GM21529 (cell line): ENCODE data around the gene FBXO2.

Experiments used
- ATAC-seq: cut with Tn5 transposase; IDR thresholded peaks from one replicate; pipeline ENCODE4 v1.9.1; 2021; ENCODE audit not compliant: unreplicated experiment

FBXO2 gene

DNA sequence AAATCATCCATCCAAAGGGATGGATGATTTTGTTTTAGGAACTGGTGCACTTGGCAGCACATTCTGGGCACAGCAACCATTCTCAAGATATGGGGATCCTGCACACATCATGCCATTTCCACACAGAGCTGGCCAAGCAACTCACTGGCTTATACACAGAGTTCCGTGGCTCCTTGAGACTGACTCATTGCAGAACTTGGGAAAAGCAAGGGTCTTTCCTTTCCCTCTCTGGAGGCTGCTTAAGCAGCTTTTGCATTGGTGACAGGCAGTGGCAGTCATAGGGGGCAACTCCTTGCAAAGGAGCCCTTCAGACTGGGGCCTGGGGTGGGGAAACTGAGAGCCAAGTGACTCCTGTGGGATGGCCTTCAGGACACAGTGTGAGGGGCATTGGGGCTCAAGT lies 28.6 kb upstream of the FBXO2 start:
- no peak for ATAC-seq

DNA sequence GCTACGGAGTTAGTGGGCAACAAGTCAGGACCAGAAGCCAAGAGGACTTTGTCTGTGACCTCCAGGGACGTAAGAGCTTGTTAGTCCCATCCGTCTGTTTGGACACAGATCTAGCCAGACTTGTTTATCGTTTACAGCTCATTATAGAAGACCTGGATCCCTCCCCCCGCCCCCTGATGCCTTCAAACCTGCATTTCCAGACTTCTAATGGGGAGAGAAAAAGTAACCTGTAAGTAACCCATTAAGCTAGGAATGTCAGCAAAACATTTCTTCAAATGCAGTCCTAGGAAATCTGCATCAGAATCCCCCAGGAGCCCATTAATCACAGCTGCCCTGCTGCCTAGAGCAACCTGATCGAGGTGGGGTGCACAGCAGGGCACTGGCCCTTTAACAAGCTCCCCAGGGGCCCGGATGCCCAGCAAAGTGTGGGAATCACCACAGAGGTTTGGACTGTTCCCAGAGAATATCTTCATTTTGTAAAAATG lies 28.1 kb upstream of the FBXO2 start:
- no peak for ATAC-seq

DNA sequence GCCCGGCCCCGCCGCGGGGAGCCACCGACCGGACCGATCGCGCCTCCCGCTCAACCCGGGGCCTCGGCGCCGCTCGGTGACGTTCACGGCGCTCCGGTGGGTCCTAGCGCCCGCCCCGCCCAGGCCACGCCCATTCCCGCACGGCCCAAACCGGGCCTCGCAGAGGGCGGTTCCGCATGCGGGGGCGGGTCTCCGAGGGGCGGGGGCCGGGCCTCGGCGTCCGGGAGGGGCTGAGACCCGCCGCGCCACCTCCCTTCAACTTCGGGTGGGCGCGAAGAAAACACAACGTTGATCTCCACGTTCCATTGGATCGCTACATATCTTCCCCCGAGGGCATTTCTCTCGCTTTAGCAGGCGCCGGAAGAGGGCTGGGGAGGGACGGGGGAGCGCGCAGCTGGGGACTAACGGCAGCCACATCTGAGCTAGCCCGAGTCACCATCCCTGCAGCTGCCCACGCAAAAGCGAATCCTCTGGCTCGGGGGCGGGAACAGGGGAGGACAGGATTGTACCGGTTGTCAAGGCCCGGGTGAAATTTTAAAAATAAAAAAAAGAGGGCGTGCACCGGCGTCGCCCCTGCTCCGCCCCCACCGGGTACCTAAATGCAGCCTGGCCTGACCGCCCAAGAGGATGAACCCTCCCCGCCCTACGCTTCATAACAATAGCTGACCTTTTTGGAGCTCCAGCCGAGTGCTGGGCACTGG lies 27.0 kb upstream of the FBXO2 start, which contains the start of gene MAD2L2:
Gene MAD2L2 (minus strand): TSS at position 78 of the 701 bp plus-strand sequence. CDS start 547 bp downstream, outside the sequence.
- peak; percentile 79 for ATAC-seq

DNA sequence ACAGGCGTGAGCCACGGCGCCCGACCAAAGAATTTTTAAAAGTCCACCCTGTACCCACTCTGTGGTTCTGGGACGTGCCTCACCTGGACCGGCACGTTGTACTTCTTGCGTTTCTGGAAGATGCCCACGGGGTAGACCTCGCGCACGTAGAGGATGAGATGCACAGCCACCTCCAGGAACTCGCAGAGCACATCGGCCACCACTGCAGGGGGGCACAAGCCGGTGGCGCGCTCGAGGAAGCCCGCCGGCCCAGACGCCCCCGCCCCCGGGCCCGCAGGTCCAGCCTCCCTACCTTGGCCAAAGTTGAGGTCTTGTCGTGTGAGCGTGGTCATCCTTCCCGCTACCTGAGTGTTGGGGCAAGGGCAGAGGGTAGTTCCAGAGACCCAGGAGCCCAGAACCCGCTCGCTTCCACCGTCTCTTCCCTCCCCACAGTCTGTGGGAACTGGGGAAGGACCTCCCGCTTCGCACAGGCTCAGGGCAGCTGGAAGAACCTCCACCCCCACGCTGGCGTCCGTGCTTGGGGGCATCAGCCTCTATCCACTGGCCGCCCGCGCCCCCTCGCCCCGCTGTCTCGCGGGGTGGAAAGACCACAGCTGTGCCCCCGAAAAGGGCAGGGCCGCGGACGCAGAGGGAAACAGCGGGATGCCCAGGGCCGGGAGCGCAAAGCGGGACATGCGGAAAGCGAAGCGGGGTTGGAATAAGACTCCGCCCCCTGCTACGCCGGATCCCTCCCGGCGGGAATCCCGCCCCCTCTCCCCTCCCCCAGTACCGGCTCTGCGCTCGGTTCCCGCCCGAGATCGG lies 26.2 kb upstream of the FBXO2 start:
- ATAC-seq, result peak; percentile 16

DNA sequence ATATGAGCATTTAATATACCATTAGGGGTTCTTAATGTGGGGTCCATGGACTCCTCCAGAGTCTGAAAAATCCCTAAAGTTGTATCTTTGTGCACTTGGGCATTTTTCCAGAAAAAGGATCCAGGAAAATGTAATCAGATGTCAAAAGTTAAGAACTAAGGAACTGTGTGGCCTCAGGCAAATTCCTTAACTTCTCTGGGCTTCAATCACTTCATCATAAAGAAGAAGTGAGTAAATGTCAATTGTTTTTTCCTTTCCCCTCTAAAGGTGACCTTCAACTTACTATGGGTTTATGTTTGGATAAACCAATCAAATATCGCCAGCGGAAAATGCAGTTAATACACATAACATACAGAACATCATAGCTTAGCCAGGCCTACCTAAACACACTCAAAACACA lies 24.2 kb upstream of the FBXO2 start:
- ATAC-seq, result no peak

DNA sequence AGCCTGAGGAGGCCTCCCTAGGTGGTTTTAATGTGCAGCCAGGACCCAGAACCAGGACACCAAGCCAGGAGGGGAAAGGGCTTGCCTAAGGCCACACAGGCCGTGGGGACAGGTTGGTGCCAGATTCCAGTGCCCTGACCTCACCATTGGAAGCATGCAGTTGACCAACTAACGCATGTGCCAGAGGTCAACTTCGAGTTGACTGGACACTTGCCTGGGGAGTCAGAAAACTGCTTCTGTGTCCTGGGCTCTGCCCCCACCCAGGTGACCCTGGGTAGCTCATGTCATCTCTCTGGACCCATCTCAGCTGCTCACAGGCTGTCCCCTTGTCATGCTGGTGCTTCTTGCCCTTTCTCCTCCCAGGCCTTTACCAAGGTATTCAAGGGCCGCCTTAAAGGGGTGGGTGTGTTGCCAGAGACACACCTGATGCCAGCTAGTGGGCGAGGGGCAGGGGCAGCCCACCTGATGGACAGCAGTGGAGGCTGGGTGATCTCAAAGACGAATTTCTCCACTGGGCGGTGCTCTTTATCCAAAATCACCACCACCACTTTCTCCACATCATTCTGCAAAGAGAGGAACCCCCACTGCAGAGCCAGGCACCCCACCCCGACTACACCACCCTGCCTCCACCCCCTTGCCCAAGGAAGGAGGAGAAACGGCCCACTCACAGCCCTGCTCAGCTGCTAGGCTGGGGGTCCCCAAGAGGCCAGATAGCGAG lies 22.3 kb upstream of the FBXO2 start:
- no peak for ATAC-seq

DNA sequence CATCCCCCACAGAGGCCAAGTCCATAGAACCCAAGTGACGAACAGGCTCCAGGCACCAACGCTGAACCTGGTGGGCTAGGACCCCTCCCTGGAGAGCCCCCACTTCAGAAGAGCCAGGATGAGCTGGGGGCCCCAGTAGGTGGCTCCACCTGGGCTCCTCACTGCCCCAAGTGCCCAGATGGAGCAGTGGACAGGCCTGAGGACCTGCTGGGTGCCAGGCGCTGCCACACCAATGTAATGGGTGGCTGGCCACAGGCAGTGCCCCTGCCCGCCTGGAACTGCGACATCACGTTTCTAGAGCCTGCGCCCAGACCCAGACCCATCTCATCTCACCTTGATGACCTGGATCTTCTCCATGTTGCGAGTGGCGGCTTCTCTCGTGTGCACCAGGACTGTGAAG lies 21.1 kb upstream of the FBXO2 start:
- ATAC-seq, result no peak

DNA sequence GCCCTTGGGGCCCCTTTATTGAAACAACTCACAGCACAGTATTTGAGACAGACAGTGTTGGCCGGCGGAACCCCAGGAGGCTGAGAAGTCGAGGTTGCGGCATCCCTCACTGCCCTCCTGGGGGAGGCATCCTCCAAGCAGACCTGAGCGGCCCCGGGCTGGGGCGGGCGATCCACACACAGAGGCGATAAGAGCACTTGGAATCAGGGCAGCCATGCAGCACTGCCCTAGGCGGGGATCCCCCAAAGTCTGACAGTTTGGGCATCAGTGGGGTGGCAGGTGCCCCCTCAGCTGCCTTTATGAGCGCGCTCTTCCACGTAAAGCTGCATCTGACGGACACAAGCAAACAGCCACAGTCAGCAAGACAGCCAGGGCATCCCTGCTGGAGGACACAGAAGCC lies 20.3 kb upstream of the FBXO2 start:
- ATAC-seq, result no peak

DNA sequence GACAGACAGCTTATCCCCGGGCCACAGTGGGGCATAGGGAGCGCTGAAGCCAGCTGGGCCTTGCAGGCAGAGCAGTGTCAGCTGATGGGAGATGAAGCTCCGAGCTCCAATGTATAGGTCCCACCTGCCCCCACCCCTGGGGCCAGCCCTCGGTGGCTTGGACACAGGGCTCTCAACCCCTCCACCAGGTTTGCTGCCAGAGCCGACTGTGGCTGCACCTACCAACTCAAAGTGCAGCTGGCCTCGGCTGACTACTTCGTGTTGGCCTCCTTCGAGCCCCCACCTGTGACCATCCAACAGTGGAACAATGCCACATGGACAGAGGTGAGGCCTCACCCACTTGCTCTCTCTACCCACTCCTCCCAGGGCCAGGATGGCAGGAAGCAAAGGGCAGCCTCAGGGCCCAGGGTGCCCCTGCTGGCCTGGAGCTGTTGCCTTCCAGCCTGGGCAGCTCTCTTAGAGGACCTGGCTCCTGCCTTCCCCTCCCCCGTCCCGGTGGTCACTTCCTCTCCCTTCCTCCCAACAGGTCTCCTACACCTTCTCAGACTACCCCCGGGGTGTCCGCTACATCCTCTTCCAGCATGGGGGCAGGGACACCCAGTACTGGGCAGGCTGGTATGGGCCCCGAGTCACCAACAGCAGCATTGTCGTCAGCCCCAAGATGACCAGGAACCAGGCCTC lies 19.0 kb upstream of the FBXO2 start:
- no peak for ATAC-seq

DNA sequence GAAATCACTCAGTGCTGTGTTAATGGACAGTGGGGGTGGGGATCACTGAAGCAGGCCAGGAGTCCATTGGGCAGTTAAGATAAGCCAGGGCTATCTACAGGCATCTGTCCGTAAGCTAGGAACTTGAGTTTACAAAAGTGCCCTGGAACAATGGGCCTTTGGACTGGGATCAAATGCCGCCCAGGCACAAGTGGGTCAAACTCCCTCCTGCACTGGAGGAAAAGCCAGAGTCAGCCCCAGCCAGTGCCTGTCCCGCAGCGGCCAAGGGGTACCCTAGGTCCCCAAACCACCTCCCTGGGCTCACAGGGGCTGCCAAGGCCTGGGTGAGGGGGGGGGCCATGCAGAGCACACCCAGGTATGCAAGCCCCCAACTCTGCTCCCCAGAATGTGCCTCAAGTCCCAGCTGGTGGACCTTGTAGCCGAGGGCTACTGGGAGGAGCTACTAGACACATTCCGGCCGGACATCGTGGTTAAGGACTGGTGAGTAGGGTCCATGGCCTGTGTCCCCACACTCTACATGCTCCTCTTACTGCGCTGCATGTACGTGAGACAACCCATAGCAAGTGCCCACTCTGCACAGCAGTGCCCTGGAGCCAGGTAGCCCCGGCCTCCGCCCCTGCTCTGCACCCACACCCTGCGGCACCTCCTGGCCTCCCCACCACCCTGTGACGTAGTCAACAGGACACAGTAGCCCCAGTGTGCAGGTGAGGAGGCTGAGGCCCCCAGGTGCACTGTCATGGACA lies 17.5 kb upstream of the FBXO2 start:
- ATAC-seq, result no peak

DNA sequence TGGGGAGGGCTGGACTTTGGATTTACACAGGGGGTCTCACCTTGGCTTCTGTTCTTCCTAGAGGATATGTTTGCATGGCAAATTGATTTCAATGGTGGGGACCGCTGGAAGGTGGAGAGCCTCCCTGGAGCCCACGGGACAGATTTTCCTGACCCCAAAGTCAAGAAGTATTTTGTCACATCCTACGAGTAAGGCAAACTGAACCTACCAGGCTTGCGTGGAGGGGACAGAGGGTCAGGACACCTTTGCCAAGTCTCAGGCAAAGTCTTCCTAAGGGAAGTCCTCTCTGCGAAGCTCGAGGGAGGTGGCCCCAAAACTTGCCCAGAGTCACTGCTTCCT lies 16.9 kb upstream of the FBXO2 start:
- no peak for ATAC-seq

DNA sequence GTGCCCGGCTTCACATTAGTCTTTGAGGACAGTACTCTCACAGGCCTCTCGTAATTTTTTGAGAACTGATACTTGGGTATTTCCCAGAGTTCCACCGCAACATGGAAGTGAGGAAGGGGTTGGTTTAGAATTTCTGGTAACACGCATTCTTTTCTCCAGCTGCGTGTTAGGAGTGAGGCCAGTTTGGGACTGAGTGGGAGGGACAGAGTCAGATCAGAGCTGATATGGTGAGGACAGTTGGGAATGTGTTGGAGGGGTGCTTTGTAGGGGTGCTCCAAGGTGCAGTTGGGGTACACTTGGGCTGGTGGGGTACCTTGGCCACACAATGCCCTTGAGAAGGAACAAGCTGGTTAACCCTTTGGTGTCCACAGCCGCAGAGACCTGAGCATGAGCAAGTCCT lies 16.5 kb upstream of the FBXO2 start:
- no peak for ATAC-seq

DNA sequence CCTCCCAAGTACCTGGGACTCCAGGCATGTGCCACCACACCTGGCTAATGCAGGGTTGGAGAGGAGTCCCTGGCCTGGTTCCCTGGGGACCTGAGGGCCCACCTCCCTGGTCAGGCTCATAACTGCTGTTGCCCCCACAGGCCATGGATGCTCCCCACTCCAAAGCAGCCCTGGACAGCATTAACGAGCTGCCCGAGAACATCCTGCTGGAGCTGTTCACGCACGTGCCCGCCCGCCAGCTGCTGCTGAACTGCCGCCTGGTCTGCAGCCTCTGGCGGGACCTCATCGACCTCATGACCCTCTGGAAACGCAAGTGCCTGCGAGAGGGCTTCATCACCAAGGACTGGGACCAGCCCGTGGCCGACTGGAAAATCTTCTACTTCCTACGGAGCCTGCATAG lies 14.3 kb upstream of the FBXO2 start:
- ATAC-seq, result no peak

DNA sequence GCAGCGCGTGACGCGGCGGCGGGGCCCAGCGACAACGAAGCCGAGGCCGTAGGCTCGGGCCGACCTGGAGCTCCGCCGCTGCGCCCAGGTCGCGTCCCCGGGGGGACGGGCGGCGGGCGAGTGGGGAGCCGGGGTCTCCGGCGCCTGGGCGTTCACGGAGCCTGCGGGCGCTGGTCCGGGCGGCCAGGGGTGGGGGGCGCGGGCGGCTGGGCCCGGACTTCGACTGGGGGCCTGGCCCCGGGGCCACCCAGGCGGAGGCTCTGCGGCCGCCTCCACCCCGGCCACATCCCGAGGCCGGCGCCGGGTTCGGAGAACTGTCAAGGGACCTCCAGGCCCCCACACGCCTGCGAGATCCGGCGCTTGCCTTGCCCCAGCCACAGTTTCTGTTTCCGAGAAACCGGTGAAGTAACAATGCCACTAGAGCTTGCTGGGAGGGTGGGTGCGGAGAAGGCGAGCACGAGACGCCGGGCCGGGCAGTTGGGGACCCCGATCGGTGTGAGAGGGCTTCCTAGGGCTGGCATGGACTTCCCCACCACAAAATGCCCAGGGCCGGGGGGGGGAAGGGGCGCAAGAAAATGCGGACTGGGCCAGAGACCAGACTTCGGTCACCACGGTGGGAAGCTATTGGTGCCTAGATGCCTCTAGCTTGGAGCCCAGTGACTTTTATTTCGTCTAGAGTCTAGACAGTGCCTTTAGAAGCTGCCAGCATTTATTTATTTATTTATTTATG lies 10.3 kb upstream of the FBXO2 start:
- ATAC-seq, result peak; percentile 53

DNA sequence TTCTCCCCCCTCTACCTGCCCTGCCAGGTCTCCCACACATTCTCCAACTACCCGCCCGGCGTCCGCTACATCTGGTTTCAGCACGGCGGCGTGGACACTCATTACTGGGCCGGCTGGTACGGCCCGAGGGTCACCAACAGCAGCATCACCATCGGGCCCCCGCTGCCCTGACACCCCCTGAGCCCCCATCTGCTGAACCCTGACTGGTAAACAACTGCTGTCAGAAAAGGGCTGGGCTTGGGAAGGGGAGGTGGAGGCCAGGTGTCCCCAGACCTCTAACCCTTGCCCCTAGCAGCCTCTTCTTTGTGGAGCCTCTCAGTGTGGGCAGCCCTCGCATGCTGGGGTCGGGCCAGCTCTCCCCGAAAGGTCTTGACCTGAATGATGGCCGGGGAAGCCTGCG lies 6.9 kb upstream of the FBXO2 start:
- ATAC-seq, result no peak

DNA sequence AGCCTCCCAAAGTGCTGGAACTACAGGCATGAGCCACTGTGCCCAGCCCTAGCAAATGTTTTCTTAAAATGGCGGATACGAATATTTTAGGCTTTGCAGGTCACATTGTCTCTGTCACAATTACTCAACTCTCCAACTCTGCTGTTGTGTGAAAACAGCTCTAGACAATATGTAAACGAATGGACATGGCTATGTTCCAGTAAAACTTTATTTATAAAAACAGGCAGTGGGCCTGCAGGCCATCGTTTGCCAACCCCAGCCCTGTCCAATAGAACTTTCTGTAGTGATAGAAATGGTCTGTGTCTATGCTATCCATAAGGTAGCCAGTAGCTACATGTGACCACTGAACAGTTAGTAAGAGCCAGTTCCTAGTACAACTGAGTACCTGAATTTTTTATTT lies 5.5 kb upstream of the FBXO2 start:
- ATAC-seq, result no peak

DNA sequence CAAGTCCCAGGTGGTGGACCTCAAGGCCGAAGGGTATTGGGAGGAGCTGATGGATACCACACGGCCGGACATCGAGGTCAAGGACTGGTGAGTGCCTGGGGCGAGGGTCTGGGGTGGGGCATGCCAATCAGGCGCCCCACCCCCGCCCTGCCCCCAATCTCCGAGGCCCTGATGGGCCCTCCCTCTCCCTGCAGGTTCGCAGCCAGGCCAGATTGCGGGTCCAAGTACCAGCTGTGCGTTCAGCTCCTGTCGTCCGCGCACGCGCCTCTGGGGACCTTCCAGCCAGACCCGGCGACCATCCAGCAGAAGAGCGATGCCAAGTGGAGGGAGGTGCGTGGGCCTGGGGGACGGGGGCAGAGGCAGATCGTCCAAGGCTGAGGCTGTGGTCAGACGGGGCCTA lies 4.3 kb upstream of the FBXO2 start:
- no peak for ATAC-seq

DNA sequence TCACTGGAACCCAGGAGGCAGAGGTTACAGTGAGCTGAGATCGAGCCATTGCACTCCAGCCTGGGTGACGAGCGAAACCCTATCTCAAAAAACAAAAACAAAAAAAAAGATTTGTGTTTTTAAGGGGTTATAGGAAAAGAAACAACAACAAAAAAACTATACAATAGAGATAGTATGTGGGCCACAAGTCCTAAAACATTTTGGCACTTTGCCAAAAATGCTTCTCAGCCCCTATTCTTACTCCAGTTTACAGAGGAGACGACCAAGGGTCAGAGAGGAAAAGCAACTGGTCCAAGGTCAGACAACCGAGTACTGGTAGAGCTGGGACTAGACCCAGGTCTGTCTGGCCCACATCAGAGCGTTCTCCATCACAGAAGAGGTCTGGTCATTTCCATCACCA lies 3.4 kb upstream of the FBXO2 start:
- ATAC-seq, result no peak

DNA sequence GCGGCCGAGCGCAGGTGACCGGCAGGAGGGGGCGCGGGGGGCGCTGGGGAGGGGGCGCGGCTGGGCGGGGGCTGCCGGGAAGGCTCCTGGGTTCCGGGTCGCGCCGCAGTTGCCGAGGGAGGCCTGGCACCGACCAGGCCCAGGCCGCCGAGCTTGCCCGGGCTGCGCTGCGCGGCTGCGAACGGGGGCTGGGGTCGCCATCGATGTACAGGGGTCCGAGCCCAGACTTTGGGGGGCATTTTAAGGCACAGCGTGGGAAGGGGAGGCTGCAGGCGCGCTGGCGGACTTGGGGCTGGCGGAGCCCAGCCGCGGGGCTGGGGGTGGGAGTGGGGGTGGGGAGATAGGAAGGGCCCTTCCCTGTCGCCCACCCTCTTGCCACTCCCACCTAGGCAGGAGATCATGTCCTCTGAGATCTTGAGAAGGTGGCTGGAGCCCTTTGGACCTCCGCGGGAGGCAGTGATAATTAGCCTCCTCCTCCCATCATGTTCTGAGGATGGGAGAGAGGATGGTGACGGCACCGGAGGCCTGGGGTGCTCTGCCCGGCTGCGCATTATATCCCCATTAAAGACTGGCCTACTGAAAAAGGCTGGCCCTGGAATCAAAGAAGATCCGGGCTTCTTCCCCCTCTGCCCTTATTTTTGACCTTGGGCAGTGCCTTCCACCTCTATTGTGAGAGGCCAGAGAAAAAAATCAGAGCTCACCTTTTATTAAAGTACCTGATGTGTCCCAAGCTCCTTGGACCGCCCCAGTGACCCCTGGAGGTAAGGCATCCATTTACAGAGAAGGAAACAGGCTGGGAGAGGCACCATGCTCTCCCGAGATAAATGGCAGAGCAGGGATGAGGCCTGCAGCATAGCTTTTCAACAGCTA lies 945 bp upstream of the FBXO2 start:
- ATAC-seq, result peak; percentile 33
